ENCODE results near the gene MMD.

DNA sequence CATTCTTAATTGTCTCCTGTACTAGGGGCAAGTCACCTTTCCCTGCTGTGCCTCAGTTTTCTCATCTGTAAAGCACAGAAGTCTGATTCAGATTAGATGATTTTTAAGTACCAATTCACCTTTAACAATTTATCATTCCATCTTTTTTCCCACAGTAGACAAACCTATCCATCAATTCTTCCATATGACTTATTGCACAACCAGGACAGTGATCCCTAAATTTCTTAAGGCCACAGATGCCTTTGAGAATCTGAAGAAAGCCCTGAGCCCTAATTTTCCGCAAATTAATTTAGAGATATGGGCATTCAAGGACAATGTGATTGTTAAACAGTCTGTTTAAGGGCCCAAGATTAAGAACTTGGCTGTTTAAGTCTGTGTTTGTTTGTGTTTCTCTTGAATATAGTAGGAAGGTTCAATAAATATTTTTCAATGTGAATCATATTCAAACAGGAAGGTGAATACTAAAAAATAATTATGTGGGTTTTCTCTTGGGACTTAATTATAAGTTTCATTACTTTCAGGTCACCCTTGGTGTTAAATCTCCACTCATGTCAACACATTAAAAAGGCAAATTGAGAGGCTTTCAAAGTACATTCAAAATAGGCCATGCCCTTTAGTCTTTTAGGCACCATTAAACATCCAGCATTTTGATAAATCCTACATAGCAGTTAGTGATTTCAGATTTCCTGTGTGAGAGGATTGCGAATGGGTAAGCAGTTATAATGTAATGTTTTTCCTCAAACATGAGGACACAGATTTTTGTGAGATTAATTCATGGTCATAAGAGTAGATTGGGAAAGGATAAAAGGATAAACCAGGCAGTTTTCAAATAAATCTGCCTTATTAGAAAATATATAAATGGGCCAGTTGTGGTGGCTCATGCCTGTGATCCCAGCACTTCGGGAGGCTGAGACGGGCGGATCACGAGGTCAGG is 34.9 kb upstream of the MMD start:
- TF ChIP-seq NFRKB (IDR thresholded peaks at IDR 0.05) (no peak), TARDBP (IDR thresholded peaks at IDR 0.05) (no peak), CTBP1 (IDR thresholded peaks at IDR 0.05; ENCODE audit: borderline replicate concordance) (no peak), ARNT (IDR thresholded peaks at IDR 0.05) (no peak), ZNF384 (IDR thresholded peaks at IDR 0.05) (no peak), FOXM1 (IDR thresholded peaks at IDR 0.05; ENCODE audit: borderline replicate concordance) (no peak), LEF1 (IDR thresholded peaks at IDR 0.05; ENCODE audit: borderline replicate concordance) (no peak), ELF4 (IDR thresholded peaks at IDR 0.05) (no peak)
- TF ChIP-seq, protein P1, sequence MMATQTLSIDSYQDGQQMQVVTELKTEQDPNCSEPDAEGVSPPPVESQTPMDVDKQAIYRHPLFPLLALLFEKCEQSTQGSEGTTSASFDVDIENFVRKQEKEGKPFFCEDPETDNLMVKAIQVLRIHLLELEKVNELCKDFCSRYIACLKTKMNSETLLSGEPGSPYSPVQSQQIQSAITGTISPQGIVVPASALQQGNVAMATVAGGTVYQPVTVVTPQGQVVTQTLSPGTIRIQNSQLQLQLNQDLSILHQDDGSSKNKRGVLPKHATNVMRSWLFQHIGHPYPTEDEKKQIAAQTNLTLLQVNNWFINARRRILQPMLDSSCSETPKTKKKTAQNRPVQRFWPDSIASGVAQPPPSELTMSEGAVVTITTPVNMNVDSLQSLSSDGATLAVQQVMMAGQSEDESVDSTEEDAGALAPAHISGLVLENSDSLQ (IDR thresholded peaks at IDR 0.05), result no peak
